ENCODE measurements around the gene ADAMTS4. TPM values are rescaled to one million over a fixed set of nuclear protein-coding genes. Genes with fewer than 3 reads are reported as not detected.

ADAMTS4 gene
- total and polyA plus RNA-seq, 2 donors (not counting 3 experiments of a cell fraction or from before 2014, with no cell fraction given): 2.5 to 13.6 TPM

- no peak for FAIRE-seq
- Histone ChIP-seq H4K20me1 (replicated peaks; ENCODE audit: control insufficient read depth, extremely low read depth, insufficient read depth, low read length) (no peaks in the 10 kb centered on the region), H3K9ac (replicated peaks; ENCODE audit: extremely low read depth, insufficient read depth, low read length) (no peak overlapping the region), H3K4me2 (ENCODE audit: insufficient read depth, low read length) (no peak overlapping the region), H3K4me3 (replicated peaks in 1 of 3; ENCODE audit: insufficient read depth in 1 of 3, low read depth in 1 of 3, low read length in 3 of 3) (no peak overlapping the region), H3K79me2 (ENCODE audit: control insufficient read depth, insufficient read depth, low read length) (peaks cover 7% of the 10 kb centered on the region), H3K9me3 (replicated peaks; ENCODE audit: control insufficient read depth, insufficient read depth, low read length) (no peaks in the 10 kb centered on the region), H3K36me3 (ENCODE audit: control insufficient read depth in 2 of 2, extremely low read depth in 1 of 2, insufficient read depth in 2 of 2, low read length in 2 of 2) (peaks cover 2 to 11% of the 10 kb centered on the region in 2 experiments), H3K27me3 (ENCODE audit: control insufficient read depth in 2 of 2, insufficient read depth in 2 of 2, low read length in 2 of 2) (no peaks in the 10 kb centered on the region), H3K9me1 (replicated peaks; ENCODE audit: control insufficient read depth, extremely low read depth, insufficient read depth, low read length) (no peaks in the 10 kb centered on the region), H2AFZ (ENCODE audit: low read depth, low read length) (no peak overlapping the region), H3K4me1 (ENCODE audit: control insufficient read depth, extremely low read depth, insufficient read depth, low read length) (peaks cover 20% of the 10 kb centered on the region), H3K27ac (ENCODE audit: insufficient read depth, low read depth, low read length) (no peak overlapping the region)
- intact Hi-C loops (cut with micrococcal nuclease): no loop called here
- dilution Hi-C loops (cut with MboI; ENCODE audit: extremely low pct_ligation_motif_present, low sequenced_read_pairs): no loop called here
- TF ChIP-seq FOS (IDR thresholded peaks at IDR 0.05; ENCODE audit: borderline replicate concordance, insufficient read depth, low read length) (no peak), POLR2A (IDR thresholded peaks at IDR 0.05; ENCODE audit: low read depth, low read length) (no peak), MAX (IDR thresholded peaks at IDR 0.05; ENCODE audit: insufficient read depth, insufficient read length) (no peak), CTCF (IDR thresholded peaks at IDR 0.05; ENCODE audit: extremely low read depth in 1 of 2, insufficient read depth in 1 of 2, low read depth in 1 of 2, low read length in 2 of 2) (no peak), POLR2AphosphoS5 (IDR thresholded peaks at IDR 0.05; ENCODE audit: insufficient read depth, low read depth, low read length) (no peak), MYC (IDR thresholded peaks at IDR 0.05; ENCODE audit: low read depth, low read length) (no peak), JUN (IDR thresholded peaks at IDR 0.05; ENCODE audit: borderline replicate concordance, insufficient read depth, insufficient read length, low read depth) (no peak), GATA2 (IDR thresholded peaks at IDR 0.05; ENCODE audit: insufficient read depth, insufficient read length, low read depth, low read length) (no peak), EZH2 (IDR thresholded peaks at IDR 0.05; ENCODE audit: borderline replicate concordance, low read depth, low read length, severe bottlenecking) (no peak)
- no TSS peak for BruUV-seq (replicated peaks)
- DNase-seq (ENCODE audit: low read depth, low spot score): no peak
- ChIA-PET CTCF (interaction anchor here (1.0 kb wide), 1 partner anchor 9 kb away, joined by 3 read pairs; no protein-coding TSS in a partner anchor), POLR2A (no interaction called here)
These were observed 36.8 kb downstream of the ADAMTS4 start for GRCh38 chr1:161162052-161162451.

All from endothelial cell of umbilical vein (primary cell).